Psoas muscle (tissue), 8 donors: ENCODE measurements around the gene CDK5R1. TPM values are rescaled to one million over a fixed set of nuclear protein-coding genes. Genes with fewer than 3 reads are reported as not detected.

Experiments used
- ATAC-seq, 4 donors: fragments of 200-7000 bp; cut with Tn5 transposase; one replicate each; pipeline ENCODE4 v1.9.1; 2020; ENCODE audit warnings: moderate library complexity in 3 of 4, mild to moderate bottlenecking in 2 of 4
- DNase-seq, 2 donors: peaks; one replicate each; pipeline ENCODE4 v3.0.0-alpha.2; 2020
- H3K27ac ChIP-seq: fragments of 200-600 bp; one replicate; pipeline ENCODE4 v1.8.0; 2022
- H3K27me3 ChIP-seq, 3 donors: fragments of 200-600 bp in 1 of 3; one replicate each; pipeline versions ENCODE4 v1.6.1 to v1.8.0; 2013 to 2022; ENCODE audit warnings: low read length in 2 of 3, mild to moderate bottlenecking in 2 of 3, moderate library complexity in 1 of 3; ENCODE audit not compliant: insufficient read depth in 3 of 3
- H3K36me3 ChIP-seq, 2 donors: fragments of 200-600 bp in 1 of 2; one replicate each; pipeline versions ENCODE4 v1.6.1 to v1.8.0; 2013 to 2022; ENCODE audit warnings: low read depth in 1 of 2, mild to moderate bottlenecking in 1 of 2, moderate library complexity in 1 of 2; ENCODE audit not compliant: insufficient read depth in 1 of 2
- H3K4me1 ChIP-seq: fragments of 200-600 bp; one replicate; pipeline ENCODE4 v1.8.0; 2022
- H3K4me3 ChIP-seq: fragments of 200-600 bp; one replicate; pipeline ENCODE4 v1.8.0; 2022; ENCODE audit warnings: mild to moderate bottlenecking
- H3K9me3 ChIP-seq: fragments of 200-600 bp; one replicate; pipeline ENCODE4 v1.8.0; 2022
- WGBS, 3 donors: extraction: QIAGEN DNeasy Blood & Tissue Kit; methylation state at CpG; one replicate each; pipeline versions ENCODE4 v1.1.6 to v1.1.7; 2013; 5-methylcytosine and 5-hydroxymethylcytosine counted together
- intact Hi-C, 2 donors: fragments of 100-400 bp; cut with DNase I; formaldehyde crosslinking; loops; one replicate each; pipeline versions ENCODE4 v1.11.0 to v1.14.2; 2022
- polyA plus RNA-seq, 3 donors: library from polyadenylated mRNA; stranded (reverse); fragments of 200-250 nt; gene quantifications; one replicate each; pipeline ENCODE4 v1.2.3, GENCODE V29; 2013
- total RNA-seq, 4 donors: library from RNA; stranded (reverse); fragmentation: NEBNext Ultra II Directional in 2 of 4; extraction: Animal tissue kit (Norgen Biotek cat#: 25700) in 2 of 4; gene quantifications; one replicate each; pipeline versions ENCODE4 v1.2.1 to v1.2.4, GENCODE V29; 2021 to 2023
- TF ChIP-seq, protein P1 (sequence below): fragments of 200-600 bp; IDR thresholded peaks from one replicate; pipeline ENCODE4 v1.8.0; 2022; ENCODE audit warnings: antibody characterized with exemption
- donor health status: healthy with polysubstance abuse.
- donor health status: DM: no; HTN: no; CAD: no; lungs with moderate emphysema.
- donor health status: Bipolar disorder and iron deficiency.
- donor health status: healthy.
- donor health status: DM: yes; HTN: yes; CAD: no.
- donor health status: DM: no; HTN: no; CAD: no.
- donor health status: DM: no; HTN: no; CAD: no.
- donor health status: DM: yes; HTN: yes; CAD: no.

CDK5R1 gene
- total and polyA plus RNA-seq, 7 donors: 0.44 to 5.2 (median 2.0) TPM

DNA sequence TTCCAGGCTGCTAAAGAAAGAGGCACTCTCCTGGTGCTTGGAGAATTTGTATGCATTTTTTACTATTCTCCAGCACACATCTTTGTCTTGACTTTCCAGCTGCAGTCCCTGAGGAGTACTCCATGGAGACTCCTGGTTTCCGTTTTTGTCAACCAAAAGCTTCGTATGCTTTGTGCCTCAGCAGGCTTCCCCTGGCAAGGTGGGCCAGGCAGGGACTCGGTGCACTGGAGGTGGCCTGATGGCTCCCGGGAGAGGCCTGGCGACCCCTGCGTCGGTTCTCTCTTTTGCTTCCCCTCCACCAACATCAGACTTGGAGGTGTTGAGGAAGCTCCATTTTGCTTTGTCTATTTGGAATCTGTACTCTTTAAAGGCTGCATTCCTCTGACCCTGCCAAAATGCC, 23.7 kb downstream of the CDK5R1 start:
- no peak overlapping the region for H3K27ac ChIP-seq
- H3K27me3 ChIP-seq: no peaks in the 10 kb centered on the region
- 74 to 82% (median 81%) methylated on average over 7 of the region's 7 CpGs for WGBS, 3 donors
- DNase-seq: no peak
- no peak for ATAC-seq
- intact Hi-C loops: no loop called here
- H3K4me1 ChIP-seq: peaks cover 2% of the 10 kb centered on the region
- no peaks in the 10 kb centered on the region for H3K36me3 ChIP-seq
- H3K9me3 ChIP-seq: no peaks in the 10 kb centered on the region
- H3K4me3 ChIP-seq: no peak overlapping the region
- TF ChIP-seq, protein P1, sequence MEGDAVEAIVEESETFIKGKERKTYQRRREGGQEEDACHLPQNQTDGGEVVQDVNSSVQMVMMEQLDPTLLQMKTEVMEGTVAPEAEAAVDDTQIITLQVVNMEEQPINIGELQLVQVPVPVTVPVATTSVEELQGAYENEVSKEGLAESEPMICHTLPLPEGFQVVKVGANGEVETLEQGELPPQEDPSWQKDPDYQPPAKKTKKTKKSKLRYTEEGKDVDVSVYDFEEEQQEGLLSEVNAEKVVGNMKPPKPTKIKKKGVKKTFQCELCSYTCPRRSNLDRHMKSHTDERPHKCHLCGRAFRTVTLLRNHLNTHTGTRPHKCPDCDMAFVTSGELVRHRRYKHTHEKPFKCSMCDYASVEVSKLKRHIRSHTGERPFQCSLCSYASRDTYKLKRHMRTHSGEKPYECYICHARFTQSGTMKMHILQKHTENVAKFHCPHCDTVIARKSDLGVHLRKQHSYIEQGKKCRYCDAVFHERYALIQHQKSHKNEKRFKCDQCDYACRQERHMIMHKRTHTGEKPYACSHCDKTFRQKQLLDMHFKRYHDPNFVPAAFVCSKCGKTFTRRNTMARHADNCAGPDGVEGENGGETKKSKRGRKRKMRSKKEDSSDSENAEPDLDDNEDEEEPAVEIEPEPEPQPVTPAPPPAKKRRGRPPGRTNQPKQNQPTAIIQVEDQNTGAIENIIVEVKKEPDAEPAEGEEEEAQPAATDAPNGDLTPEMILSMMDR: no peak

DNA sequence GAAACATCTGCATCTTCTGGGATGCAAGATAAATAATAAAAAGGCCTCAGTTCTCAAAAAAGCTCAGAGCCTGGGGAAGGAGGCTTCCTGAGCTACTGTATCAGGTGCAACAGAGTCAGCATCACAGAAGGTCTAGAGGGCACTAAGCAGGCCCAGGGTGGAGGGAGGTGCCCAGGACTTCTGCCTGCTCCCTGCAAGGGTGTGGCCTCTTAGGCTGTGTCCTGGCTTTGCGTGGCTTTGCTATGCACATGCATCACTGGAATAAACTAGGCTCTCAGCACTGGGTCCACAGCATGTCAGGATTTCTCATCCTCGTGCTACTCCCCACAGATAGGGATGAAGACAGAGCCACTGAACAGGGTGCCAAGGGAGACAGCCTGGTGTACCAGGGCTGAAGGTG, 25.5 kb downstream of the CDK5R1 start:
- DNase-seq: no peak
- ATAC-seq: no peak
- intact Hi-C loops: no loop called here
- no peaks in the 10 kb centered on the region for H3K36me3 ChIP-seq
- WGBS, 3 donors: 89 to 92% (median 90%) methylated on average over 2 of the region's 2 CpGs
- no peaks in the 10 kb centered on the region for H3K27me3 ChIP-seq
- H3K4me1 ChIP-seq: peaks cover 15% of the 10 kb centered on the region
- H3K9me3 ChIP-seq: no peaks in the 10 kb centered on the region
- no peak overlapping the region for H3K4me3 ChIP-seq
- no peak overlapping the region for H3K27ac ChIP-seq
- TF ChIP-seq, protein P1: no peak

DNA sequence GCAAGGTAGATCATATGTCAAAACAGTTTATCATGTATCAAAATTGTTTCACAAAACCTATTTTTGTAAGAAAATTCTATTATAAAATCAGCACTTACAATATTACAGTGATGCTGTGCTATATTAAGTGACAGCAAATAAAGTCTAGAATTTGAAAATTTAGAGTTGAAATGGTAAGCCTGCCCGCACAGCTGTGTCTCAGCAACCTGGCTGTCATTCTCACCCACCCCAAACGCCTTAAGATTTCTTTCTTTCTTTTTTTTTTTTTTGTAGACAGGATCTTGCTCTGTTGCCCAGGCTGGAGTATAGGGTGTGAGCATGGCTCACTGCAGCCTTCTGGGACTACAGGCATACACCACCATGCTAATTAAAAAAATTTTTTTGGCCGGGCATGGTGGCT, 26.8 kb downstream of the CDK5R1 start:
- Histone ChIP-seq H3K9me3 (no peaks in the 10 kb centered on the region), H3K27ac (no peak overlapping the region), H3K27me3 (no peaks in the 10 kb centered on the region), H3K36me3 (no peaks in the 10 kb centered on the region), H3K4me1 (peaks cover 17% of the 10 kb centered on the region), H3K4me3 (no peak overlapping the region)
- intact Hi-C loops: no loop called here
- 71 to 83% (median 76%) methylated on average over 3 of the region's 3 CpGs for WGBS, 3 donors
- ATAC-seq (no peak), DNase-seq (no peak)
- TF ChIP-seq, protein P1: no peak

DNA sequence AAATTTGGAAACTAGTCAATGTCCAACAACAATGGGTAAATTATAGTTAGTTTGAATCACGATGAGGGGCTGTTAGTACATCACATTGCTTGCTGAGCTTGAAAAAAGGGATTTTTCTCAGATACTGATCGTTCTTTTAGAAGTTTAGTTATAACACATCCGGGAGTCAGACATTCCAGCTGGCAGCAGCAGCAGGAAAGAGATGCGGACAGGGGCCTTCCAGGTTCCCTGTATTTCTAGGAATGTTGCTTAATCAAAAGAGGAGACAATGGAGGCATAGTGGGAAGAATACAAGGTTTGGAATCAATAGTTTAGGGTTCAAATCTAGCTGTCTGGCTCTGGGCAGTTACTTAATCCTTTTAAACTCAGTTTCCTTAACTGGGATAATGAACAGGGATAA, 27.8 kb downstream of the CDK5R1 start:
- no peaks in the 10 kb centered on the region for H3K27me3 ChIP-seq
- no peak overlapping the region for H3K27ac ChIP-seq
- peaks cover 21% of the 10 kb centered on the region for H3K4me1 ChIP-seq
- H3K4me3 ChIP-seq: no peak overlapping the region
- ATAC-seq (no peak), DNase-seq (no peak)
- no peaks in the 10 kb centered on the region for H3K36me3 ChIP-seq
- 53 to 65% (median 57%) methylated on average over 4 of the region's 4 CpGs for WGBS, 3 donors
- intact Hi-C loops: no loop called here
- H3K9me3 ChIP-seq: no peaks in the 10 kb centered on the region
- TF ChIP-seq, protein P1: no peak

DNA sequence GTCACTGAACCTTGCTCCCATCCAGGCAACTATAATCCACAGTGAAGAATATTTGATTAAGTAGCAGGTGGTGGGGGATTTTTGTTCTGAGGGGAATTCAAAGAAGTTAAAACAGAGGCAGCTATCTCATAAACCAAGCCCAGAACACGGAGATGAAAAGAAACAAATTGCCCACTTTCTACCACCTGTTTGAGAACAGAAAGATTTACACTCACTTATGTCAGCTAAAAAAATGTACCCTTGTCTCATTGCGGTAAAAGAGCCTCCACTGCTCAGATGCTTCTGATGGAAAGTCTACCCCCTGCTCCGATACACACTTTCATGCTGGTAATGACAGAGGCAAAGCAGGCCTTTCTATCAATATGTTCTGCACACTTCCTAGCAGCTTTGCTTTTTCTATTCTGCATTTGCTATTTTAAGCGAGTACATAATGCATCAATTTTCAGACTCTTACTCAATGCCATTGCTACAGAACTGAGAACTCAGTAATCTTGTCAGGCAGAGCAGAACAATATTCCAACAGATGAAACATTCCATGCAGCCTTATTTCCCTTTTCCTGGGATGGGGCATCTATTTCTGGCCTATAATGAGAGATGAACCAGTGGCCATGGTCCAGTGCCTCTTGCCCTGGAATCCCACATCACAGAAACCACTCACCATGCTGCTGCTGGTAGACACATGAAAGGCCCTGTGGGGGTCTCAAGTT, 29.0 kb downstream of the CDK5R1 start:
- peak overlapping the region; percentile 58 for H3K27ac ChIP-seq

More for the DNA sequence above, 29.0 kb downstream of the CDK5R1 start:
- TF ChIP-seq, protein P1: no peak
- intact Hi-C loops: no loop called here
- ATAC-seq (peak; percentile 69 to 80 (median 76)), DNase-seq (no peak)
- H3K4me3 ChIP-seq: no peak overlapping the region
- WGBS, 3 donors: 63 to 82% (median 75%) methylated on average over 4 of the region's 4 CpGs
- no peaks in the 10 kb centered on the region for H3K36me3 ChIP-seq
- peaks cover 26% of the 10 kb centered on the region for H3K4me1 ChIP-seq
- H3K27me3 ChIP-seq: no peaks in the 10 kb centered on the region
- H3K9me3 ChIP-seq: no peaks in the 10 kb centered on the region
